HCT116 (cell line): ENCODE measurements around the gene CHPT1. TPM values are rescaled to one million over a fixed set of nuclear protein-coding genes. Genes with fewer than 3 reads are reported as not detected.

ENCODE experiments used
- ATAC-seq: fragments of 200-7000 bp; cut with Tn5 transposase; 2 replicates; pipeline ENCODE4 v1.9.1; 2020; ENCODE audit warnings: mild to moderate bottlenecking, moderate library complexity
- BruUV-seq: library from RNA; stranded (reverse); fragments of 400-500 nt; replicated peaks from 2 replicates; lab custom pipeline; 2021; lab: Mats Ljungman, UMichigan
- CTCF ChIA-PET: fragments of 300-600 bp; sonication (Branson Sonifier 250); formaldehyde crosslinking; loops from one replicate; lab custom pipeline; 2021; ENCODE audit warnings: antibody characterized with exemption; lab: Charles Lee
- POLR2A ChIA-PET: fragments of 300-600, 350-600 bp; sonication (Branson Sonifier 250); formaldehyde crosslinking; loops from one replicate; lab custom pipeline; 2021; ENCODE audit warnings: antibody characterized with exemption; lab: Charles Lee
- RAD21 ChIA-PET, 2 experiments: fragments of 300-600 bp; sonication (Branson Sonifier 250); formaldehyde crosslinking; loops; one replicate each; lab custom pipeline; 2023; ENCODE audit warnings: low total read pairs in 2 of 2; ENCODE audit not compliant: uncharacterized antibody in 2 of 2, unreplicated experiment in 2 of 2, low non-redundant PET in 1 of 2; lab: Charles Lee
- DNase-seq: peaks from one replicate; pipeline ENCODE4 v3.0.0-alpha.2; 2010; ENCODE audit warnings: low read depth, low spot score
- H2AFZ ChIP-seq: fragments of 200-600 bp; shearing (Covaris generic), sonication (generic); 2 replicates; pipeline ENCODE4 v1.6.1; 2017; ENCODE audit warnings: low read depth, mixed run types, mixed read lengths, antibody characterized with exemption, low read length; ENCODE audit not compliant: poor library complexity, severe bottlenecking
- H3K27ac ChIP-seq: 2 replicates; pipeline ENCODE4 v1.5.1; 2012; ENCODE audit warnings: low read depth, low read length
- H3K27me3 ChIP-seq: fragments of 200-600 bp; sonication (generic); 2 replicates; pipeline ENCODE4 v1.6.1; 2016; ENCODE audit warnings: mixed run types, low read length, mixed read lengths; ENCODE audit not compliant: insufficient read depth
- H3K36me3 ChIP-seq, 2 experiments: fragments of 200-500 bp in 1 of 2; fragments of 200-600 bp in 1 of 2; sonication (Bioruptor generic) in 1 of 2; sonication (generic) in 1 of 2; 2 replicates each; pipeline versions ENCODE4 v1.5.1 to v1.6.1; 2014 to 2016; ENCODE audit warnings: low read length in 2 of 2, inconsistent platforms in 1 of 2, mixed read lengths in 1 of 2, mixed run types in 1 of 2; ENCODE audit not compliant: insufficient read depth in 2 of 2, control insufficient read depth in 1 of 2
- H3K4me1 ChIP-seq, 2 experiments: fragments of 200-600 bp in 1 of 2; sonication (generic) in 1 of 2; 2 replicates each; pipeline versions ENCODE4 v1.5.1 to v1.6.1; 2012 to 2017; ENCODE audit warnings: low read length in 2 of 2, inconsistent platforms in 1 of 2, mild to moderate bottlenecking in 1 of 2, mixed read lengths in 1 of 2, mixed run types in 1 of 2, moderate library complexity in 1 of 2; ENCODE audit not compliant: insufficient read depth in 2 of 2, control insufficient read depth in 1 of 2
- H3K4me2 ChIP-seq: fragments of 200-600 bp; sonication (generic); 2 replicates; pipeline ENCODE4 v1.6.1; 2017; ENCODE audit warnings: mixed run types, low read length, mixed read lengths
- H3K4me3 ChIP-seq, 2 experiments: fragments of 200-600 bp in 1 of 2; sonication (generic) in 1 of 2; replicated peaks in 1 of 2; 2 replicates each; pipeline ENCODE4 v1.5.1; 2011 to 2016; ENCODE audit warnings: low read length in 2 of 2, control low read depth in 1 of 2, low read depth in 1 of 2, mild to moderate bottlenecking in 1 of 2, mixed read lengths in 1 of 2, mixed run types in 1 of 2
- H3K79me2 ChIP-seq: fragments of 200-600 bp; sonication (generic); 2 replicates; pipeline ENCODE4 v1.6.1; 2017; ENCODE audit warnings: mild to moderate bottlenecking, mixed run types, low read length, moderate library complexity, mixed read lengths; ENCODE audit not compliant: insufficient read depth
- H3K9ac ChIP-seq: fragments of 200-600 bp; sonication (generic); 2 replicates; pipeline ENCODE4 v1.6.1; 2016; ENCODE audit warnings: low read length, mixed read lengths
- H3K9me2 ChIP-seq: fragments of 200-600 bp; sonication (generic), shearing (Covaris generic); 2 replicates; pipeline ENCODE4 v1.6.1; 2017; ENCODE audit warnings: mixed run types, mild to moderate bottlenecking, moderate library complexity; ENCODE audit not compliant: insufficient read depth
- H3K9me3 ChIP-seq, 2 experiments: fragments of 200-500 bp in 1 of 2; fragments of 200-600 bp in 1 of 2; sonication (Bioruptor generic) in 1 of 2; sonication (generic) in 1 of 2; 2 replicates each; pipeline ENCODE4 v1.6.1; 2014 to 2017; ENCODE audit warnings: low read length in 2 of 2, mixed read lengths in 2 of 2, inconsistent platforms in 1 of 2, low read depth in 1 of 2, mild to moderate bottlenecking in 1 of 2, mixed run types in 1 of 2, moderate library complexity in 1 of 2; ENCODE audit not compliant: control insufficient read depth in 1 of 2, insufficient read depth in 1 of 2
- H4K20me1 ChIP-seq: fragments of 200-600 bp; sonication (generic), shearing (Covaris generic); 2 replicates; pipeline ENCODE4 v1.6.1; 2017; ENCODE audit warnings: mixed run types, mild to moderate bottlenecking, moderate library complexity; ENCODE audit not compliant: insufficient read depth
- CBX3 ChIP-seq: IDR thresholded peaks from 2 replicates; pipeline ENCODE4 v1.6.1; 2012; ENCODE audit warnings: low read depth
- EGR1 ChIP-seq: IDR thresholded peaks from 2 replicates; pipeline ENCODE4 v1.6.1; 2012; ENCODE audit warnings: low read depth
- JUND ChIP-seq: IDR thresholded peaks from 2 replicates; pipeline ENCODE4 v1.6.1; 2012
- POLR2AphosphoS5 ChIP-seq: IDR thresholded peaks from 2 replicates; pipeline ENCODE4 v1.6.1; 2011; ENCODE audit warnings: mild to moderate bottlenecking, low read depth, low read length, moderate library complexity
- RAD21 ChIP-seq: IDR thresholded peaks from 2 replicates; pipeline ENCODE4 v1.6.1; 2012; ENCODE audit warnings: low read depth, mild to moderate bottlenecking
- REST ChIP-seq: IDR thresholded peaks from 2 replicates; pipeline ENCODE4 v1.6.1; 2012; ENCODE audit warnings: low read depth
- SP1 ChIP-seq: IDR thresholded peaks from 2 replicates; pipeline ENCODE4 v1.6.1; 2012; ENCODE audit warnings: low read depth
- YY1 ChIP-seq: IDR thresholded peaks from 2 replicates; pipeline ENCODE4 v1.6.1; 2011; ENCODE audit warnings: low read length, low read depth, moderate library complexity, mild to moderate bottlenecking; ENCODE audit not compliant: insufficient replicate concordance; ENCODE audit errors: extremely low read depth
- ZFX ChIP-seq: fragments of 450-650 bp; IDR thresholded peaks from 2 replicates; pipeline ENCODE4 v1.6.1; 2017
- intact Hi-C: fragments of 100-400 bp; cut with micrococcal nuclease; formaldehyde crosslinking; loops from 2 replicates; pipeline ENCODE4 v1.10.0; 2022
- total RNA-seq: library from RNA; stranded (reverse); gene quantifications from one replicate; pipeline ENCODE4 v1.2.1, GENCODE V29; 2021; ENCODE audit not compliant: unreplicated experiment
- TF ChIP-seq, protein P1 (sequence below): IDR thresholded peaks from 2 replicates; pipeline ENCODE4 v1.6.1; 2012
- TF ChIP-seq, protein P2 (sequence below): IDR thresholded peaks from 2 replicates; pipeline ENCODE4 v1.6.1; 2011; ENCODE audit warnings: mild to moderate bottlenecking, low read length, moderate library complexity; ENCODE audit not compliant: insufficient replicate concordance; ENCODE audit errors: extremely low read depth

The CHPT1 gene
- total RNA-seq, 1 experiment from 2014 or later = 20.1 TPM

DNA sequence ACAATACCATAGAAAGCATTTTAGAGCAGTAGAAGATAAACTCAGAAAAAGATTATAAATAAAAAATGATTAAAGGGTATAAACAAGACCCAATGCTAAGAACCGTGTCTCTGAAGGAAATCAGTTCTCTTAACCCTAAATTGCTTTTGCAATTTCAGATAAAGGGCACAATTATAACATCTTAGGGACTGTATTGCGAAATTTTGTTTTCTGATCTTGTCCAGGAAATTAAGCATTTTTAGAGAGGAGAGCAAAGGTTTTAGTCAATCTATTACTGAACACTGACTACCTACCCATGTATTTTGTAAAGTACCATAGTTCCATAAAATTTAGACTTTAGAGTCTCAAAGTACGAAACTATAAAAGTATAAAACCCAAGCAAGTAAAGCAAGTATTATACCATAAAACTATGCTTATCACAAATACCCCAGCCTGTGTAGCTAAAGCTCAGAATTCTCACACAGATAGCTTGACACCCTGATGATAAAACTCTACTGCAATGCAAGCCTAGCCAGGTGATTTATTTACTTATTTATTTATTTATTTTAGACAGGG, 6.8 kb upstream of the CHPT1 start:
- DNase-seq (no peak), ATAC-seq (no peak)
- Histone ChIP-seq H3K4me1 (no peaks in the 10 kb centered on the region), H2AFZ (no peak overlapping the region), H3K9me3 (no peaks in the 10 kb centered on the region), H4K20me1 (no peaks in the 10 kb centered on the region), H3K27ac (no peak overlapping the region), H3K36me3 (no peaks in the 10 kb centered on the region), H3K9ac (no peak overlapping the region), H3K4me3 (no peak overlapping the region), H3K27me3 (no peaks in the 10 kb centered on the region), H3K4me2 (no peak overlapping the region)
- no TSS peak for BruUV-seq
- ChIA-PET RAD21 (no interaction called here), CTCF (no interaction called here), POLR2A (no interaction called here)
- intact Hi-C loops = no loop called here
- no peak for TF ChIP-seq POLR2AphosphoS5
- TF ChIP-seq, protein P1, sequence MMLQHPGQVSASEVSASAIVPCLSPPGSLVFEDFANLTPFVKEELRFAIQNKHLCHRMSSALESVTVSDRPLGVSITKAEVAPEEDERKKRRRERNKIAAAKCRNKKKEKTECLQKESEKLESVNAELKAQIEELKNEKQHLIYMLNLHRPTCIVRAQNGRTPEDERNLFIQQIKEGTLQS = no peak
- no peak for TF ChIP-seq ZFX
- TF ChIP-seq SP1 = no peak
- TF ChIP-seq REST = no peak
- TF ChIP-seq, protein P2, sequence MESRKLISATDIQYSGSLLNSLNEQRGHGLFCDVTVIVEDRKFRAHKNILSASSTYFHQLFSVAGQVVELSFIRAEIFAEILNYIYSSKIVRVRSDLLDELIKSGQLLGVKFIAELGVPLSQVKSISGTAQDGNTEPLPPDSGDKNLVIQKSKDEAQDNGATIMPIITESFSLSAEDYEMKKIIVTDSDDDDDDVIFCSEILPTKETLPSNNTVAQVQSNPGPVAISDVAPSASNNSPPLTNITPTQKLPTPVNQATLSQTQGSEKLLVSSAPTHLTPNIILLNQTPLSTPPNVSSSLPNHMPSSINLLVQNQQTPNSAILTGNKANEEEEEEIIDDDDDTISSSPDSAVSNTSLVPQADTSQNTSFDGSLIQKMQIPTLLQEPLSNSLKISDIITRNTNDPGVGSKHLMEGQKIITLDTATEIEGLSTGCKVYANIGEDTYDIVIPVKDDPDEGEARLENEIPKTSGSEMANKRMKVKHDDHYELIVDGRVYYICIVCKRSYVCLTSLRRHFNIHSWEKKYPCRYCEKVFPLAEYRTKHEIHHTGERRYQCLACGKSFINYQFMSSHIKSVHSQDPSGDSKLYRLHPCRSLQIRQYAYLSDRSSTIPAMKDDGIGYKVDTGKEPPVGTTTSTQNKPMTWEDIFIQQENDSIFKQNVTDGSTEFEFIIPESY = no peak
- TF ChIP-seq CBX3 = no peak
- TF ChIP-seq YY1 = no peak
- TF ChIP-seq RAD21 = no peak
- TF ChIP-seq JUND = no peak
- no peak for TF ChIP-seq EGR1
- TF ChIP-seq, all 23 proteins: peak for 0
- H3K79me2 ChIP-seq = no peaks in the 10 kb centered on the region
- H3K9me2 ChIP-seq = no peaks in the 10 kb centered on the region
